ENCODE results near the gene MTFR2. TPM values are rescaled to one million over a fixed set of nuclear protein-coding genes. Genes with fewer than 3 reads are reported as not detected.

The MTFR2 gene
- total RNA-seq, 4 donors from 2014 or later: 0.30 to 4.7 (median 0.84) TPM; not detected in 1

GRCh38 chr6:136274062-136274461, 24.0 kb upstream of the MTFR2 start:
- H3K4me1 ChIP-seq: peaks cover 0 to 26% (median 5%) of the 10 kb centered on the region in 4 donors
- 60% methylated on average over 1 of the region's 1 CpG for WGBS, 2 donors

GRCh38 chr6:136265101-136265500, 15.0 kb upstream of the MTFR2 start:
- Histone ChIP-seq H3K36me3 (peaks cover 0 to 91% (median 28%) of the 10 kb centered on the region in 3 donors), H3K27ac (no peak overlapping the region), H3K27me3 (no peaks in the 10 kb centered on the region), H3K4me3 (no peak overlapping the region), H3K4me1 (no peaks in the 10 kb centered on the region), H3K9me3 (no peaks in the 10 kb centered on the region)
- DNase-seq (ENCODE audit: low spot score in 2 of 2): no peak
- no peak for TF ChIP-seq EP300 (IDR thresholded peaks at IDR 0.05)
- TF ChIP-seq CTCF (IDR thresholded peaks at IDR 0.05): no peak
- no peak for TF ChIP-seq POLR2A (IDR thresholded peaks at IDR 0.05)
- 89 to 97% methylated on average over 1 of the region's 1 CpG for WGBS, 2 donors

More at GRCh38 chr6:136274062-136274461, 24.0 kb upstream of the MTFR2 start:
- Histone ChIP-seq H3K27me3 (no peaks in the 10 kb centered on the region), H3K9me3 (no peaks in the 10 kb centered on the region), H3K36me3 (peaks cover 8 to 63% (median 19%) of the 10 kb centered on the region in 3 donors), H3K27ac (peak overlapping the region in 1 of 4 donors; percentile 37), H3K4me3 (no peak overlapping the region)
- no peak for DNase-seq (ENCODE audit: low spot score in 2 of 2)
- TF ChIP-seq EP300 (IDR thresholded peaks at IDR 0.05) (no peak), POLR2A (IDR thresholded peaks at IDR 0.05) (no peak), CTCF (IDR thresholded peaks at IDR 0.05) (no peak)

GRCh38 chr6:136262940-136263339, 12.8 kb upstream of the MTFR2 start:
- TF ChIP-seq EP300 (IDR thresholded peaks at IDR 0.05) (no peak), CTCF (IDR thresholded peaks at IDR 0.05) (no peak), POLR2A (IDR thresholded peaks at IDR 0.05) (no peak)
- Histone ChIP-seq H3K4me3 (no peak overlapping the region), H3K36me3 (peaks cover 0 to 91% (median 12%) of the 10 kb centered on the region in 3 donors), H3K4me1 (no peaks in the 10 kb centered on the region), H3K27ac (no peak overlapping the region), H3K9me3 (no peaks in the 10 kb centered on the region), H3K27me3 (no peaks in the 10 kb centered on the region)
- DNase-seq (ENCODE audit: low spot score in 2 of 2): no peak
- WGBS, 2 donors: 69 to 72% methylated on average over 1 of the region's 1 CpG

- Histone ChIP-seq H3K27ac (no peak overlapping the region), H3K27me3 (no peaks in the 10 kb centered on the region), H3K4me3 (no peak overlapping the region), H3K9me3 (no peaks in the 10 kb centered on the region), H3K4me1 (peaks cover 0 to 12% (median 3%) of the 10 kb centered on the region in 4 donors), H3K36me3 (peaks cover 3 to 44% (median 4%) of the 10 kb centered on the region in 3 donors)
- no peak for TF ChIP-seq POLR2A (IDR thresholded peaks at IDR 0.05)
- no peak for DNase-seq (ENCODE audit: low spot score in 2 of 2)
Observed at GRCh38 chr6:136254851-136255466, 4.8 kb upstream of the MTFR2 start.

- DNase-seq (ENCODE audit: low spot score in 2 of 2): no peak
- Histone ChIP-seq H3K36me3 (peaks cover 3 to 33% (median 4%) of the 10 kb centered on the region in 3 donors), H3K27ac (no peak overlapping the region), H3K4me3 (no peak overlapping the region), H3K9me3 (no peaks in the 10 kb centered on the region), H3K27me3 (no peaks in the 10 kb centered on the region), H3K4me1 (peaks cover 0 to 21% (median 6%) of the 10 kb centered on the region in 4 donors)
- no peak for TF ChIP-seq EP300 (IDR thresholded peaks at IDR 0.05)
- TF ChIP-seq CTCF (IDR thresholded peaks at IDR 0.05): no peak
- no peak for TF ChIP-seq POLR2A (IDR thresholded peaks at IDR 0.05)
- 67 to 73% methylated on average over 6 of the region's 6 CpGs for WGBS, 2 donors
Observed at GRCh38 chr6:136253734-136254133, 3.6 kb upstream of the MTFR2 start.

Measured in tibial nerve (tissue), 4 donors.